ENCODE results near the gene VANGL1.

Gene VANGL1

GRCh38 chr1:115647047-115647446 lies 5.3 kb downstream of the VANGL1 start:
- no peak for DNase-seq

DNA sequence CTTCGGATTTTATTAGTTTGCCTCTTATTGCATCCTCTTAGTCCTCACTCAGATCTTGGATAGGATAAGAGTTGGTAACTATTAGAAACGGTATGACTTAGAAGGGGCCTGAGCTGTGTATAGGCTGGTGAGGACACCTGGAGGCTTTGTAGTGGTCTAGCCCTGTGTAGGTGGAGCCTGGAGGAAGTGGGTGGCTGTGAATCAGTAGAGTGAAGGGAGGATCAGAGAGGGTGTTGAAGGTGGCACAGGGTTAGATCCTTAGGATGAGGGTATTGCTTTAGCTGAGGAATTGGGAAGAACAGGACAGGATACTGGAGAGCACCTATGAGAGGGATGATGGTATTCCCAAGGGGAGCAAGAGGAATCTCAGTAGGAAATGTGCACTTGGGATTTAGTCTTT lies 5.7 kb downstream of the VANGL1 start:
- DNase-seq, result no peak

- DNase-seq, result no peak
Measured at GRCh38 chr1:115647919-115648650, 6.3 kb downstream of the VANGL1 start.

GRCh38 chr1:115648717-115649691 lies 7.2 kb downstream of the VANGL1 start:
- DNase-seq, result no peak

DNA sequence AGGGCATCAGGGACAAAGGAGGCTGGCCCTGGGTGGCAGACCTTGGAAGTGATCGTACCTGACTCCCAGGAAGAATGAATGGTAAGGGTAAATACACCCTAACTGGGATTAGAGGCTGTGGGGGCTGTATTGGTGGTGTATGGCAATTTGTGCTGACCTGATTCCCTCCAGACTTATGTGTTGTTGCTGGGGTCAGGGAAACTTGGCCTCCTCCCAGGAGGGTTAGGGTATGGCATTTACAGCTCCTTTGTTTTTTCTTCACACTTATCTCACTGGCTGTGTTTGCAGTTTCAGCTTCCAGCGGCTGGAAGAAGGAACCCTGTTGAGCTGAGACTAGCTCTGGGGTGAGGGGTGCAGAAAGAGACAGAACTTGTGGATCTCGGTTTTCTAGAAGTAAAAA lies 8.2 kb downstream of the VANGL1 start:
- no peak for DNase-seq

DNA sequence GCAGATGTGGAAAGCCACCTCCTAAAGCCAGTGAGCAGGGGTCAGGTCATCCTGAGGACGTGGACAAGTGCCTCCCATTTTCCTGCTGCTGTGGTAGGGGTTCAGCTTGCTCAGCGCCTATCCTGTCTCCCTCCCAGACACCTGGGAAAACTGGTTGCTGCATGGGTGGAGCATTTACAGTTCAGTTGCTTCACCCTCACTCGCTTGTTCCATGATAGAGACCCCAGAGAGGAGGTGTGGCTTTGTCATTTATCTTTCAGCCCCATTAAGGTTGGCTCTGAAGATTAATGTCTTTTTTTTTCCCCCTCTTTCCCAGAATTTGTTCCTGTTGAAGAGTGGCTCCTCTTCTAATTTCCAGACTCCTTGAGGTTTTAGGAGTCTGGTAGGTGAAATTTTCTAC lies 9.2 kb downstream of the VANGL1 start:
- no peak for DNase-seq

DNA sequence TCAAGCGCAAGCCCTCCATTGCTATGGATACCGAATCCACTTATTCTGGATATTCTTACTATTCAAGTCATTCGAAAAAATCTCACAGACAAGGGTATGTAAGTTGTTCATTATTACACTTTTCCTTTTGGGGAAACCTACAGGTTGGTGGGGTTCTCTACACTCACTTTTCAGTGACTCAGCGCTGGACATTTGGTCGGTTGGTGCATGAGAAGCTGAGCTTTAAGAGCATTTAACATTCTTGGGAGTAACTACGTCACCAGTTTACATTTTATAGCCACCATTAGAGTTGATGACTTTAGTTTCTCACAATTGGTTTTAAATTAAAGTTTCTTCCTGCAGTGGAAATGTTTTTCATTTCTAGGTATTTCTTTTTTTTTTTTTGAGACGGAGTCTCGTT lies 9.6 kb downstream of the VANGL1 start:
- no peak for DNase-seq

DNA sequence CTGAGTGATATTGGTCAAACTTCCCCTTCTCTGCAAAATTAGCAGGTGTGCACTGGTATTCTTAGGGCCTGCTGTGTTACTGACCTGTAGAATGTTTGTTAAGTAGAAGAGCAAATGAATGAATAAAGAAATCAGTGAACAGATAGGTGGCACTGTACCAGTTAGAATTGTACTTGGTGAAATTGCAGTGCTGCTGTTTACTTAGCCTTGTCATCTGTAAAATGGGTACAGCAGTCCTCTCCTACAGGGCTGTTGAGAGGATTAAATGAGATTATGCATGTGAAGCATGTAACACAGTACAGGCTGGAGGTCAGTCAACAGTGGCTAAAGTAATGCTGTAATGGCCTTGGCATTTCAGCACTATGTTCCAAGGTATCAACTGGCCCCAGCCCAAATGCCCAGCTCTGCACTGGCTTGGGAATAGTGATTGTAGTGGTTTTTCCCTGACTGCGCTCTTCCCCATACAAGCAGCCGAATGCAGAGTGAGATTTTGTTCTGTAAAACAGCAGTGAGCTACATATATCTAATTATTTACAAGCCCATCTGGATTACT lies 10.5 kb downstream of the VANGL1 start:
- DNase-seq, result no peak

GRCh38 chr1:115654125-115654524 lies 12.4 kb downstream of the VANGL1 start:
- no peak for DNase-seq

GRCh38 chr1:115654663-115655305 lies 13.0 kb downstream of the VANGL1 start:
- DNase-seq, result no peak

DNA sequence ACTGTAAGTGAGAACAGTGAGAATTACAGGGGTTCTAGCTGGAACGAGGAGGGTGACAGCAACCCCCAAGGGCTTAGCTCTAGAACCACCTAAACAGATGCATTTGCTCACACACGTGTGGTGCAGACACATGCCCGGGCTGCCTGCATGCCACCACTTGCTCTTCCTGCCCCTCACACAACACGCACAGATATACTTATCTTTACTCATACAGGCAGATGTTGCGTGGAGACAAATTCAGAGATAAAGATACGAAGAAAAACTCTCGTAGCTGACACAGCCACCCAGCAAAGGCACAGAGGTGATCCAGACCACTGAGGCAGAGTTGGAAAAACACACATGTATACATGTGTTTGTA lies 13.5 kb downstream of the VANGL1 start:
- no peak for DNase-seq

DNA sequence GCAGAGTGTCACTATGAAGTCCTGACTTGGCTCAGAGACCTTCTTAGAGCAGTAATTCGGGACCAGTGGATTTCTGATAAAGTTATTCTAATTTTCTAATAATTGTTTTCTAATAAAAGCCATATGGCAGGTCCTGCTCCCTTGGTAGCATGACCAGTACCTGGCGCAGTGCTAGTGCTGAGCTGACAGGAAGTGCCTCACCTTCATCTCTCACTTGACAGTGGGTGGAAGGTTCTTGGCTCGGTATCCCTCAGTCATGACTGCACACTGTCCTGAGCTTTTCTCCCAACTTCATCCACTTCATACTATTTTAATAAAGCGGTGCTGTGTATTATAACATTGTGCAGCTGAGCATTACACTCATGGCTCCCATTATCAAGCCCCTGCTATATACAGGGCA lies 14.1 kb downstream of the VANGL1 start:
- DNase-seq, result no peak

DNA sequence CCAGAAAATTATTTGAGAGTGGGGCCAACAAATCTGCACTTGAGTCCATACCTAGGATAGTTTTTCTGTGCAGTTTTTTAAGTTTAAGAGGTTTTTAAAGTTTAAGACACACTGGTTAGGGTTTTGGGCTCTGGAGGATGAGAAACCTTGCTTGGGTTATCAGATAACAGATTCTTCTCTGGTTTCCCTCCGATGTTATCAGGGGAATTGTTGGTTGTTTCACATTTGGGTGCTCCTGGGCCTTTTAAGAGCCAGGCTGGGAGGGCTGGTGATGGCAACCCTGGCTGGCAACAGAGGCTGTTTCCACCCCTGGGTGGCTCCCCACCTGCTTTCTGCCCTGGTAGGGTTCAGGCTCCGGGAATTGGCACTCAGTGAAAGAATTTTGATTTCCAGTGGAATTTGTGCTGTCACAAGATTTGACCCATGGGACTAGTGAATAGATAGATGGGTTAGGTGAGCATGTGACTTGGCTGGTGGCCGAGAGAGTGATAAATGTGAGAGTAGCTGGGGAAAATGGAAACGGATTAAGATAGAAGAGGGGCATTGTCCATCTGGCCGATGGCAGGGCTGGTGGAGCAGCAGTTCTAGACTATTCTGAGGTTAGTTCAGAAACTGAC lies 14.8 kb downstream of the VANGL1 start:
- DNase-seq, result no peak

DNA sequence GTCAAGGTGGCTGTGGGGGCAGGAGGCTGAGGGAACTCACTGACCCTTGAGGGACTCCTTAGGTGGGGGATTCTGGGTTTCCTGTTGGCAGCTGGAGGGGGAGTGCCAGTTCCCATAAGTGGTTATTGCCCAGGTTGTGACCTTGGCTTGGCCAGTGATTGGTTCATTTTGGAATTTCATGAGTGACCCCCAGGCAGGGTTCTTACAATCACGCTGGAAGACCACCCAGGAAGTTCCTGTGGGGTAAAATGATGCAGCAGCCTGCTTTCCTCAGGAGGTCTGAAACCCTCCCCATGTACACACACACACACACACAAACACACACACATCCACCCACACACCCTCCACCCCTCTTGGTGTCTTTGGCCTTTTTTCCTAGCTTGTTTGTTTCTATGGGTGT lies 16.9 kb downstream of the VANGL1 start:
- no peak for DNase-seq

DNA sequence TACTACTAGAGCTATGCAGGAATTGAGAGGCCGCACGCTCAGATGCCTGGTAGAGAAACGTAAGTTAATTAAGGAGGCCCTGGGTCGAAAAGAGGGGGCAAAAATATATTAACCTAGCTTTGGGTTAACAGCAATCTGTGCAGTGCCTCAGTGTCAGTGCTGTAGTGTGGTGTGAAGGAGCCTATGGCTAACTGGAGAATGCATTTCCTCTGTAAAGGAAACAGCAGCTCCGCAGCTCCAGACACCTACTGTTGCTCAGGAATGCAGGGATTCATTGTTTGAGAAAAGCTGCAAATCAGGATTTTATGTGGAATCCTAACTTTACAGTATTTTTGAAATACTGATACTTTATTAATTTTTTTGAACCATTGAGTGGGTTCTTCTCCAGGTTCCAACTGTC lies 18.4 kb downstream of the VANGL1 start:
- DNase-seq, result no peak

DNA sequence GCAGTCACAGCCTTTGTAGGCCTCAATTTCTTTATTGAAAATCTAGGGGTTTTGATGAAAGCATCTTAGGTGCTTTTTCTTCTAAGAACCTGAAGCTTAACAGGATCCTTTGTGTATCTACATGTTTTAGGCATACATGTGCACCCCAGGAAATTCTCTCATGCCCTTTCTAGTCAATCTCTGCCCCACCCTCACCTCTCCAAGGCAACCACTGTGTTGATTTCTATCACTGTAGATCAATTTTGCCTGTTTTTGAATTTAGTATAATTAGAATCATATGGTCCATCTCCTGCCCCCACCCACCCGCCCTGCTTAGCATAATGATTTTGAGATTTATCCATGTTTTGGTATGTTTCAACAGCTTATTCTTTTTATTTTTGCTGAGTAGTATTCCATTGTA lies 19.4 kb downstream of the VANGL1 start:
- no peak for DNase-seq

DNA sequence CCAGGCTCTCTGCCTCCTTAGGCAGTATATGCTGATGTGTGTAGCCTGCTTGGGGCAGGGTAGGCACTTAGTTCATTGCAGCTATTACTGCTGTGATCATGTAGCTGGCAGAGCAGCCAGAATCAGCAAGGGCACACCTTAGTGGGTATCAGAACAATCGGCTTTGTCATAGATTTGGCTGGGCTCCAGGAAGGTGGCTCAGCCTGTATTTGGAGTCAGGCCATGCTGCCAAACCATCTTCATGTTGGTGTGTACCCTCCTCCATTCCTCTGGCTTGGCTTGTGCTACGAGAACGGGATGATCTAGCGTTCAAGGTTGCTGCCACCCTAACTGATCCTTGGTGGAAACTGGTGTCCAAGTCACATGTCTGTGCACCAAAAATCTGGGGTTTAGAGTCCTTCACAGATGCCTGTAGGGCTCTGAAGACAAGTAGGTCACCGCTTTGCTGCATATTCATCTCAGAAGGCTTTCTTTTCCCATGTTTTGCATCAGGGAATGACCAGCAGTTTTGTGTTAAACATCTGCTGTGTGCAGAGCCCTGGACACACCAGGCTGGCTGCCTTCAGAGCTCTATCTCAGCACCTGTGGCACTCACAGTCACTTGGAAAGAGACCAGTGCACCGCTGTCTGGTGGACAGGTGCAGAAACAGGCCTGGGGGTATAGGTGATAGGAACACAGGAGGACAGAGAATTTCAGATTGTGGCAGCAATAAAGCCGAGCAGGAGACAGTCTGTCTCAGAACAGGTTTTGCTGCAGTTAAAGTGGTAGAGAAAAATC lies 23.7 kb downstream of the VANGL1 start:
- DNase-seq, result no peak

DNA sequence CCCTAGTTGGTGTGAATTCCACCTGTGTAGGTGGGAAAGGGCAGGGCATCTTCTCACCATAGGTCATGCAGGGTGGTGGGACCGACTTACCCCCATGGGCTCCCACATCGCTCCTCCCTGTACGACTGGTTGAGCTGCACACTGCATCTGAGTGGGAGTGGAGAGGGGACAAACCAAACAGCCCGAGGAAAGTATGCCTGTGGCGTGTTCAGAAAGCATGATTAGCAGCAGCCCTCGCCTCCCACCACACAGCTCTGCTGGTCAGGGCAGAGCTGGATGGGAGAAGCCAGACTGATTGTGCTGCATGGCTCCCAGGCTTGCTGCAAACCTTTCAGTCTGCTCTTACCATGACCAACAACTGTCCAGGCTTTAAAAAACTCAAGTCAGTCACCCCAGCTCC lies 24.4 kb downstream of the VANGL1 start:
- no peak for DNase-seq

- DNase-seq, result no peak
Measured at GRCh38 chr1:115666702-115667101, 24.9 kb downstream of the VANGL1 start.

DNA sequence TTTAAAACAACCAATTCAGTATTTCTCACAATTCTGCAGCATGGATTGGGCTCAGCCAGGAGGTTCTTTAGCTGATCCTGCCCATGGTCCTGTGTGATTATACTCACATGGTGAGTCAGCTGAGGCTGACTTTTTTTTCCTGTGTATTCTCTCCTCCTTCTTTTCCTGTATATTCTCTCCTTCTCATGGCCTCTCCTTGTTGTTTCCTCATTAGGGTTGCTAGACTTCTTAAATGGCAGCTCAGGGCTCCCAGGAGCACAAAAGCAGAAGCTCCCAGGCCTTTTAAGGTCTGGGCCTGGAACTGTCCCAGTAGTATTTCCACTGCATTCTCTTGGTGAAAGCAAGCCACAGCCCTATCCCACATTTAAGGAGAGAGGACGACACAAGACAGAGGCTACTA lies 26.8 kb downstream of the VANGL1 start:
- DNase-seq, result no peak

- DNase-seq, result no peak
Measured at GRCh38 chr1:115669002-115669673, 27.4 kb downstream of the VANGL1 start.

DNA sequence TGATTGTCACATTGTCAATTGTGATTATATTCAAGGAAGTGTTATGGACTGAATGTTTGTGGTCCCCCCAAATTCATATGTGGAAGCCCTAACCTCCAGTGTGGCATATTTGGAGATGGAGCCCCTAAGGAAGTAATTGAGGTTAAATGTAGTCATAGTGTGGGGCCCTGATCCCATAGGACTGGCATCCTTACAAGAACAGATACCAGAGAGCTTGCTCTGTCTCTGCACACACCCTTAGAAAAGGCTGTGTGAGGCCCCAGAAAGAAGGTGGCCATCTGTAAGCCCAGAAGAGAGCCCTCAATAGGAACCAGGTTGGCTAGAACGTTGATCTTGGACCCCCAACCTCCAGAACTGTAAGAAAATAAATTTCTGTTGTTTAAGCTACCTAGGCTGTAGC lies 28.1 kb downstream of the VANGL1 start:
- DNase-seq, result no peak
